Measurements from ENCODE around the gene ABHD17C. TPM values are rescaled to one million over a fixed set of nuclear protein-coding genes. Genes with fewer than 3 reads are reported as not detected.

Gene ABHD17C
- polyA plus RNA-seq, 1 experiment = 30.8 TPM

DNA sequence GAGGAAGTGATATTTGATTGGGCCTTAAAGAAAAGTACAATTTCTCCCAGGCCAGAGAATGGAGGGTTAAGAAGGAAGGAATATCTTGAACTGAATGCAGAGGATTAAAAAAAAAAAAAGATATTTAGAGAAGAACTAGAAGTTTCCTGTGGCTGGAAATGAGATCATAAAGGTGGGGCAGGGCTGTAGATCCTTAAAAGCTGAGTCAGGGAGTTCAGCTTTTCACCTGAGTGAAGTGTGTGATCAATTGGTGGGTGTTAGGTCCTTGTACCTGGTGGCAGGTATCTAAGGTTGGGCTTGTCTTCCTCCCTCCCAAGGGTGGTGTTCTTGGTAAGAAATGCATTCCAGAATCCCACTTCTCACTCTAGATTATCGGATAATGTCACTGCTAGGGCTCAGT, 95.9 kb downstream of the ABHD17C start:
- no peaks in the 10 kb centered on the region for H3K9me3 ChIP-seq (ENCODE audit: control insufficient read depth, insufficient read depth, low read length)
- CTCF ChIA-PET = interaction anchor here (0.7 to 2.5 kb wide), 2 partner anchors 10 to 223 kb away, joined by 3 to 10 read pairs; no protein-coding TSS in a partner anchor
- POLR2A ChIA-PET = no interaction called here

DNA sequence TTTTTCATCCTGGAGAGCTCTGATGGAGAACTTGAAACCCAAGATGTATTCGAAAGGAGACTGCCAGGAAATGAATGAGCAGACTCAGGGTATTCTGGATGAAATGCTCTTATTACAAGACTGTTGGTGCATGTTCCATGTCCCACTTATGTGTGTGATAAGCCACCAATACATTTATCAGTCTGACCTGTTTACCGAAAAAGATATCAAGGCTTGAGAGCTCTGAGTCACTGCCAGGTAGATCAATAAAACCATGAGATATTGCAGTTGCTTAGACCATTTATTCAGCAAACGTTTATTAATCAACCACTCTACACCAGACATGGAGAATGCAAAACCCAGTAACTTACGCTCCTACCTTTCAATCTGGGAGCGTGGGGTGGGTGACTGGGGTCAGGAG, 101.3 kb downstream of the ABHD17C start:
- Histone ChIP-seq H3K4me3 (ENCODE audit: low read depth, low read length) (no peak overlapping the region), H3K27me3 (ENCODE audit: control insufficient read depth, insufficient read depth, low read length) (no peaks in the 10 kb centered on the region), H3K9me3 (ENCODE audit: control insufficient read depth, insufficient read depth, low read length) (no peaks in the 10 kb centered on the region), H3K27ac (ENCODE audit: low read depth, low read length) (no peak overlapping the region)
- TF ChIP-seq, protein P1, sequence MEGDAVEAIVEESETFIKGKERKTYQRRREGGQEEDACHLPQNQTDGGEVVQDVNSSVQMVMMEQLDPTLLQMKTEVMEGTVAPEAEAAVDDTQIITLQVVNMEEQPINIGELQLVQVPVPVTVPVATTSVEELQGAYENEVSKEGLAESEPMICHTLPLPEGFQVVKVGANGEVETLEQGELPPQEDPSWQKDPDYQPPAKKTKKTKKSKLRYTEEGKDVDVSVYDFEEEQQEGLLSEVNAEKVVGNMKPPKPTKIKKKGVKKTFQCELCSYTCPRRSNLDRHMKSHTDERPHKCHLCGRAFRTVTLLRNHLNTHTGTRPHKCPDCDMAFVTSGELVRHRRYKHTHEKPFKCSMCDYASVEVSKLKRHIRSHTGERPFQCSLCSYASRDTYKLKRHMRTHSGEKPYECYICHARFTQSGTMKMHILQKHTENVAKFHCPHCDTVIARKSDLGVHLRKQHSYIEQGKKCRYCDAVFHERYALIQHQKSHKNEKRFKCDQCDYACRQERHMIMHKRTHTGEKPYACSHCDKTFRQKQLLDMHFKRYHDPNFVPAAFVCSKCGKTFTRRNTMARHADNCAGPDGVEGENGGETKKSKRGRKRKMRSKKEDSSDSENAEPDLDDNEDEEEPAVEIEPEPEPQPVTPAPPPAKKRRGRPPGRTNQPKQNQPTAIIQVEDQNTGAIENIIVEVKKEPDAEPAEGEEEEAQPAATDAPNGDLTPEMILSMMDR (IDR thresholded peaks at IDR 0.05; ENCODE audit: low read depth, low read length) = no peak
- ChIA-PET CTCF (no interaction called here), POLR2A (no interaction called here)
- DNase-seq (ENCODE audit: low read depth, low spot score) = no peak

More for the DNA sequence above, 95.9 kb downstream of the ABHD17C start:
- H3K27ac ChIP-seq (ENCODE audit: low read depth, low read length) = no peak overlapping the region
- TF ChIP-seq, protein P1 (IDR thresholded peaks at IDR 0.05; ENCODE audit: low read depth, low read length) = no peak
- H3K27me3 ChIP-seq (ENCODE audit: control insufficient read depth, insufficient read depth, low read length) = no peaks in the 10 kb centered on the region
- DNase-seq (ENCODE audit: low read depth, low spot score) = no peak
- no peak overlapping the region for H3K4me3 ChIP-seq (ENCODE audit: low read depth, low read length)

DNA sequence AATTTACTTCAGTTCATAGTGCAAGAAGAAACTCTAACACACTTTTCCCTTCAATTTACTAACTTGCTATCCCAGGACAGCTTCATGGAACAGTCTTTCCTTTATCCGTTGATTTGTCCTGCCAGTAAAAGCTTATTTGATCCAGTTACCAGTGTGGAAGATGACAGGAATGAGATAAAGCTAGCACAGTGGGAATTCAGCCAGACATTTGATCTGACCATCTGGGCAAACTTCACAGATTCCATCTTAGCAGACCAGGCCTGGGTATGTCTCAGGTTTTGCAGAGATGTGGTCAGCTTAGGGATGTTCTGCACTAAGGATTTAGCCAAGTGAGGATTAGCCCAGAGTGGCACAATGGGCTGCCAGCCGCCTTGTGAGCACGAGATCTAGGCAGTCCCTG, 103.8 kb downstream of the ABHD17C start:
- Histone ChIP-seq H3K27ac (ENCODE audit: low read depth, low read length) (no peak overlapping the region), H3K27me3 (ENCODE audit: control insufficient read depth, insufficient read depth, low read length) (no peaks in the 10 kb centered on the region), H3K4me3 (ENCODE audit: low read depth, low read length) (no peak overlapping the region), H3K9me3 (ENCODE audit: control insufficient read depth, insufficient read depth, low read length) (no peaks in the 10 kb centered on the region)
- ChIA-PET CTCF (interaction anchor here (0.6 to 0.8 kb wide), 2 partner anchors 20 to 171 kb away, joined by 3 read pairs; partner anchors contain the start of gene CEMIP), POLR2A (interaction anchor here (0.6 to 1.9 kb wide), 2 partner anchors 8 to 20 kb away, joined by 3 to 4 read pairs; partner anchors contain the start of gene CEMIP)
- DNase-seq (ENCODE audit: low read depth, low spot score) = no peak
- TF ChIP-seq, protein P1 (IDR thresholded peaks at IDR 0.05; ENCODE audit: low read depth, low read length) = no peak

DNA sequence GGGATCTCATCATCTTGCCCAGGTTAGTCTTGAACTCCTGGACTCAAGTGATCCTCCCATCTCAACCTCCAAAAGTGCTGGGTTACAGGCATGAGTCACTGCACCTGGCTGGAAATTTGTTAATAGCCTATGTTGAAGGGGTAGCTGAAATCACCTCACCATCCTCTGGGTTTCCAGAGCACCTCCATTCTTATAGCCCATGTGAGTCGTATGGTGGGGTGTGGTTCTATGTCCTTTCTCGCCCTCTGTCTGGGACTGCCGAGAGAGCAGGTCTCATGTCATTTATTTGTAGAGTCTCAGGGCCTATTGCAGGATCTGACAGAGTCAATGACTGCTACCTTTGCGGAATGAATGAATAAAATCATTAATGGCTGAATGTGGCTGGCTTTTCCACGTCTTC, 105.0 kb downstream of the ABHD17C start:
- Histone ChIP-seq H3K27me3 (ENCODE audit: control insufficient read depth, insufficient read depth, low read length) (no peaks in the 10 kb centered on the region), H3K27ac (ENCODE audit: low read depth, low read length) (no peak overlapping the region), H3K4me3 (ENCODE audit: low read depth, low read length) (no peak overlapping the region), H3K9me3 (ENCODE audit: control insufficient read depth, insufficient read depth, low read length) (no peaks in the 10 kb centered on the region)
- no peak for DNase-seq (ENCODE audit: low read depth, low spot score)
- TF ChIP-seq, protein P1 (IDR thresholded peaks at IDR 0.05; ENCODE audit: low read depth, low read length) = no peak
- CTCF ChIA-PET = interaction anchor here (1.1 kb wide), 1 partner anchor 21 kb away, joined by 4 read pairs; the partner anchor contains the start of gene CEMIP
- POLR2A ChIA-PET = interaction anchor here (1.9 kb wide), 1 partner anchor 21 kb away, joined by 4 read pairs; the partner anchor contains the start of gene CEMIP

DNA sequence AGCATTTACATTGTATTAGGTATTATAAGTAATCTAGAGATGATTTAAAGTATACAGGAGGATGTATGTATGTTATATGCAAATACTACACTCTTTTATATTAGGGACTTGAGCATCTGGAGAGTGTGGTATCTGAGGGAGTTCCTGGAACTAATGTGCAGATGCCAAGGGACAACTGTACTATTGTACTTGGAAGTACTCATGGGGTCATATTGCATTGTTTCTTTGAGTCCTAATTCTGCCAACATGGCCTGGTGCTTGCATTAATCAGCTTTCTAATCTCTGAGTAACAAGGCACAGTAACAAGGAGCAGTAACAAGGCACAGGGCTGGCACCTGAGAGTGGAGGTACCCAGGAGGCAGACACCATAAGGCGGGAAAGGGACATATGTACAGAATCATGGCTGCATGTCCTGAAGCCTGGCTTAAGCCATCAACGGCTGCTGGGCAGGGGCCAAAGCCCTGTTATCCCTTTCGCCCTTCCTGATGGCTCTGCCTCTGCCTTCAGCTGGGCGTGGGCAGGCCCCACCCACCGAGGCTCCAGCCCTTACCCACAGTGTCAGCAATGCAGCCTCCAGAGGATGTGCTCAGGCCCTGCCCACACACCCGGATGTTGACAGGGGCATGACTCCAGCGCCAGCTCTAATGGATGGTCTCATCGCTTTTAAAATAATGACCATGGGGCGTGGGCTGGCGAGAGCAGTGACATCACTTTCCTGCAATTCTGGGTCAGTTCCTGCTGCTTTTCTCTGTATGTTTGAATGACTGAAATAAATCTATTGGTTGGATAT, 107.0 kb downstream of the ABHD17C start:
- Histone ChIP-seq H3K4me3 (ENCODE audit: low read depth, low read length) (no peak overlapping the region), H3K9me3 (ENCODE audit: control insufficient read depth, insufficient read depth, low read length) (no peaks in the 10 kb centered on the region), H3K27ac (ENCODE audit: low read depth, low read length) (no peak overlapping the region), H3K27me3 (ENCODE audit: control insufficient read depth, insufficient read depth, low read length) (no peaks in the 10 kb centered on the region)
- POLR2A ChIA-PET = no interaction called here
- TF ChIP-seq, protein P1 (IDR thresholded peaks at IDR 0.05; ENCODE audit: low read depth, low read length) = no peak
- DNase-seq (ENCODE audit: low read depth, low spot score) = no peak
- CTCF ChIA-PET = interaction anchor here (1.4 kb wide), 1 partner anchor 346 kb away, joined by 4 read pairs; no protein-coding TSS in a partner anchor

Measured in AG04450 (cell line).